CD4-positive, CD25-positive, alpha-beta regulatory T cell (primary cell): ENCODE results near the gene NDST1. TPM values are rescaled to one million over a fixed set of nuclear protein-coding genes. Genes with fewer than 3 reads are reported as not detected.

ENCODE experiments used
- ATAC-seq, 2 donors: fragments of 150-1000 bp; cut with Tn5 transposase; one replicate each; pipeline ENCODE4 v1.10.0; 2021; ENCODE audit warnings: low read depth in 2 of 2, moderate number of reproducible peaks in 2 of 2, moderate library complexity in 1 of 2
- DNase-seq, 3 donors: peaks; one replicate each; pipeline versions ENCODE4 v3.0.0 to v3.0.0-alpha.2; 2012 to 2022; ENCODE audit warnings: mixed read lengths in 1 of 3
- H3K27ac ChIP-seq: one replicate; pipeline ENCODE4 v1.7.0; 2013; ENCODE audit warnings: mild to moderate bottlenecking, low read length; ENCODE audit not compliant: insufficient read depth, poor library complexity, severe bottlenecking
- H3K27me3 ChIP-seq: one replicate; pipeline ENCODE4 v1.7.0; 2013; ENCODE audit warnings: low read length; ENCODE audit not compliant: control insufficient read depth, insufficient read depth
- H3K36me3 ChIP-seq: one replicate; pipeline ENCODE4 v1.7.0; 2013; ENCODE audit warnings: mild to moderate bottlenecking, low read length, moderate library complexity; ENCODE audit not compliant: control insufficient read depth, insufficient read depth
- H3K4me1 ChIP-seq: 2 replicates; pipeline ENCODE4 v1.7.0; 2013; ENCODE audit warnings: mild to moderate bottlenecking, low read length; ENCODE audit not compliant: insufficient read depth, control insufficient read depth, poor library complexity, severe bottlenecking
- H3K4me3 ChIP-seq: one replicate; pipeline ENCODE4 v1.7.0; 2013; ENCODE audit warnings: low read depth, mild to moderate bottlenecking, low read length, moderate library complexity
- H3K9me3 ChIP-seq, 2 experiments: 1 replicate in 1 of 2; 2 replicates in 1 of 2; pipeline ENCODE4 v1.7.0; 2013; ENCODE audit warnings: low read length in 2 of 2, mild to moderate bottlenecking in 1 of 2, moderate library complexity in 1 of 2; ENCODE audit not compliant: control insufficient read depth in 2 of 2
- H3K27ac Mint-ChIP-seq, 3 donors: one replicate each; pipeline ENCODE4 v1.8.0; 2020 to 2022; ENCODE audit warnings: mild to moderate bottlenecking in 3 of 3, mixed read lengths in 3 of 3, moderate library complexity in 2 of 3
- H3K27me3 Mint-ChIP-seq: one replicate; pipeline ENCODE4 v1.8.0; 2022; ENCODE audit warnings: mild to moderate bottlenecking, mixed read lengths
- H3K36me3 Mint-ChIP-seq: one replicate; pipeline ENCODE4 v1.8.0; 2020; ENCODE audit warnings: mixed read lengths
- H3K4me1 Mint-ChIP-seq, 4 donors: one replicate each; pipeline ENCODE4 v1.8.0; 2020 to 2022; ENCODE audit warnings: mixed read lengths in 4 of 4, mild to moderate bottlenecking in 1 of 4
- H3K4me3 Mint-ChIP-seq, 4 donors: one replicate each; pipeline ENCODE4 v1.8.0; 2020 to 2022; ENCODE audit warnings: mild to moderate bottlenecking in 4 of 4, mixed read lengths in 4 of 4, moderate library complexity in 3 of 4
- H3K9me3 Mint-ChIP-seq, 7 donors: one replicate each; pipeline ENCODE4 v1.8.0; 2020 to 2022; ENCODE audit warnings: mixed read lengths in 7 of 7, mild to moderate bottlenecking in 3 of 7, moderate library complexity in 2 of 7
- polyA plus RNA-seq, 4 donors: library from polyadenylated mRNA; unstranded; fragments of 300-500 nt; fragmentation: Illumina TruSeq; gene quantifications; one replicate each; pipeline ENCODE4 v1.2.3, GENCODE V29; 2021
- total RNA-seq: library from RNA; stranded (reverse); gene quantifications from one replicate; pipeline ENCODE4 v1.2.3, GENCODE V29; 2022

NDST1 gene
- total and polyA plus RNA-seq, 5 donors from 2014 or later: 2.4 TPM; not detected in 4

DNA sequence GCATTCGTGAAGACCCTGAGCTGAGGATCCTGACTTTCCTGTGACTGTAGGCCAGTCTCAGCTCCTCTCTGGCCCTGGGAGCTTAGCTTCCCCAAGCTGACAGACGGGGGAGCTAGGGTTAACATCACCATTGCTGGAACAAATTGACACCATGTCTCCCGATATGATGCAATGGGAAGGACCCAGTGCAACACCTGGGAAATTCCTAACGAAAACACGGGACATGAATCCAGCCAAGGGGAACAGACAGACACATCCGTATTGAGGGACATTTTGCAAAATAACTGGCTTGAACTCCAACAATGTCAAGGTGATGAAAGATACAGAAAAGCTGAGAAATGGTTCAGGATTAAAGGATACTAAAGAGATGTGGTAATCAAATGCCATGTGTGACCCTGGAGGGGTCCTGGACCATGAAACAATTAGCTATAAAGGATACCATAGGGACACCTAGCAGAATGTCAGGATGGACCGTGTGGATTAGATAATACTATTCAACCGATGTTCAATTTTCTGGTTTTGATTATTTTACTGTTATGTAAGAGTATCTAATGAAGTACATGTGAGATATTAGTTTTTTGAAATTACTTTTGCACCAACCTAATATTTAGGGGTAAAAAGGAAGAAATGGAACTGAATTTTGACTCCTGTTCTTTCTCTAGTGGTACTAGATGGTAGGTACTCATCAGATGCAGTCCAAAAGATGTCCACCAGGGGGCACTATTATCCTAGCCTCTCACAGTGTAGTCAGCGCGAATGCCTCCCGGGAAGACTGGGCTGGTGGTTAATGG is 52.7 kb downstream of the NDST1 start:
- Histone ChIP-seq H3K4me3 (no peak overlapping the region), H3K27ac (no peak overlapping the region), H3K9me3 (no peaks in the 10 kb centered on the region), H3K4me1 (peaks cover 3% of the 10 kb centered on the region), H3K36me3 (no peaks in the 10 kb centered on the region), H3K27me3 (no peaks in the 10 kb centered on the region)
- DNase-seq (peak; percentile 69 to 78 (median 76)), ATAC-seq (peak; percentile 78 to 90)
- Mint-ChIP-seq H3K27me3 (no peaks in the 10 kb centered on the region), H3K27ac (no peak overlapping the region), H3K9me3 (no peaks in the 10 kb centered on the region), H3K4me1 (peaks cover 0 to 2% (median 0%) of the 10 kb centered on the region in 4 donors), H3K36me3 (no peaks in the 10 kb centered on the region), H3K4me3 (no peak overlapping the region)

DNA sequence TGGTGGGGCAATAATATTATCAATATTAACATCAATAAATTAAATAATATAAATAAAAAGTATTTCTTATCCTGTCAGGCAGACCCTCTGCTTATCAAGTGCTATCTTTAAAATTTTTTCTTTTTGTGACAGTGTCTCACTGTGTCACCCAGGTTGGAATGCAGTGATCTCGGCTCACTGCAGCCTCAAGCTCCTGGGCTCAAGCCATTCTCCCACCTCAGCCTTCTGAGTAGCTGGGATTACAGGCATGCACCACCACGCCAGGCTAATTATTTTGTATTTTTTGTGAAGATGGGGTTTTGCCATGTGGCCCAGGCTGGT is 53.2 kb downstream of the NDST1 start:
- Mint-ChIP-seq H3K27me3 (peaks cover 3% of the 10 kb centered on the region), H3K36me3 (no peaks in the 10 kb centered on the region), H3K27ac (no peak overlapping the region), H3K4me1 (peaks cover 0 to 2% (median 0%) of the 10 kb centered on the region in 4 donors), H3K9me3 (no peaks in the 10 kb centered on the region), H3K4me3 (no peak overlapping the region)
- DNase-seq (no peak), ATAC-seq (no peak)
- Histone ChIP-seq H3K36me3 (no peaks in the 10 kb centered on the region), H3K27ac (no peak overlapping the region), H3K27me3 (no peaks in the 10 kb centered on the region), H3K4me3 (no peak overlapping the region), H3K9me3 (no peaks in the 10 kb centered on the region), H3K4me1 (peaks cover 3% of the 10 kb centered on the region)

DNA sequence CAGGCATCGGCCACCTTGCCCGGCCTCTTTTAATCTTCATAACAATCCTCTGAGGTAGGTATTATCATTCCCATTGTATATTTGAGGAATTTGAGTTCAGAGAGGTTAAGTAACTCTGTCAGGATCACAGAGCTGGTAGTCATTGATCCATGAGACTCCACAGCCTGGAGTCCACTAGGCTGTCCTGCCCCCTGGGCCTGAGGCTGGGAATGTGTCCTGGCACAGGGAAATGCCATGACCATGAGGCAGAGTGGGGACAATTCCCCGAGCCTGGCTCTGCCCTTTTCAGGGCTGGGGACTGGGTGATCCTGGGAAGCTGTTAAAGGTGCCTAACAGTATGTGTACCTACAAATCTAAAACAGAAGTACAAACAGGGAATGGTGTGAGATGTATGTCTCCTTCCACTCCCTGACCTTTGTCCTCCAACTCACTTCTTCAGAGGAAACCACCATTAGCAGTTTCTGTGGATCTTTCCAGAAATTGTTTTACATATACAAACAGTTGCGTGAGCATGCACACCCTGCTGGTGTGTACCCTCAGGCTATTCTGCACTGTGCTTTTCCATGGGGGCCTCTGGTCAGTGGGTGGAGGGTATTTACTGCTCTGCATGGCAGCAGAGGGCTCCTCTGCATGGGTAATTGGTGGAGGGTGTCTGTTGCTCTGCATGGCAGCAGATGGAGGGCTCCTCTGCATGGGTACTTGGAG is 53.8 kb downstream of the NDST1 start:
- no peak for ATAC-seq
- no peak overlapping the region for H3K4me3 ChIP-seq
- peaks cover 3% of the 10 kb centered on the region for H3K4me1 ChIP-seq
- Mint-ChIP-seq H3K27me3 (peaks cover 4% of the 10 kb centered on the region), H3K4me3 (no peak overlapping the region), H3K27ac (no peak overlapping the region), H3K9me3 (no peaks in the 10 kb centered on the region), H3K36me3 (no peaks in the 10 kb centered on the region), H3K4me1 (peaks cover 0 to 2% (median 0%) of the 10 kb centered on the region in 4 donors)
- no peaks in the 10 kb centered on the region for H3K36me3 ChIP-seq
- H3K27ac ChIP-seq: no peak overlapping the region
- no peak for DNase-seq
- H3K9me3 ChIP-seq: no peaks in the 10 kb centered on the region
- H3K27me3 ChIP-seq: no peaks in the 10 kb centered on the region

GRCh38 chr5:150562832-150563231 is 54.9 kb downstream of the NDST1 start:
- no peak overlapping the region for H3K4me3 Mint-ChIP-seq
- Histone ChIP-seq H3K27me3 (no peaks in the 10 kb centered on the region), H3K4me1 (peaks cover 3% of the 10 kb centered on the region), H3K27ac (no peak overlapping the region), H3K4me3 (no peak overlapping the region), H3K36me3 (no peaks in the 10 kb centered on the region), H3K9me3 (no peaks in the 10 kb centered on the region)
- H3K36me3 Mint-ChIP-seq: no peaks in the 10 kb centered on the region
- peaks cover 8% of the 10 kb centered on the region for H3K27me3 Mint-ChIP-seq
- no peak overlapping the region for H3K27ac Mint-ChIP-seq
- peaks cover 0 to 2% (median 0%) of the 10 kb centered on the region in 4 donors for H3K4me1 Mint-ChIP-seq
- peak in 2 of 3 donors; percentile 9 to 52 for DNase-seq
- no peak for ATAC-seq
- no peaks in the 10 kb centered on the region for H3K9me3 Mint-ChIP-seq

DNA sequence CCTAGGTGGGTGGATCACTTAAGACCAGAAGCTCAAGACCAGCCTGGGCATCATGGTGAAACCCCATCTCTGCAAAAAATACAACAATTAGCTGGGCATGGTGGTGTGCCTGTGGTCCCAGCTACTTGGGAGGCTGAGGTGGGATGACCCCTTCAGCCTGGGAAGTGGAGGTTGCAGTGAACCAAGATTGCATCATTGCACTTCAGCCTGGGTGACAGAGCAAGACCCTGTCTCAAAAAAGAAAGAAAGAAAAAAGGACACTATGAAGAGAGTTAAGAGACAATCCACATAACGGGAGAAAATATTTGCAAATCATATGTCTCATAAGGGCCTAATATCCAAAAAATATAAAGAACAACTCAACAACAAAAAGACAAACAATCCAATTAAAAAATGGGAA is 57.9 kb downstream of the NDST1 start:
- Histone ChIP-seq H3K4me3 (no peak overlapping the region), H3K9me3 (no peaks in the 10 kb centered on the region), H3K27me3 (no peaks in the 10 kb centered on the region), H3K4me1 (peaks cover 3% of the 10 kb centered on the region), H3K36me3 (no peaks in the 10 kb centered on the region), H3K27ac (no peak overlapping the region)
- no peak for ATAC-seq
- DNase-seq: no peak
- Mint-ChIP-seq H3K4me3 (no peak overlapping the region), H3K9me3 (peaks cover 0 to 2% (median 0%) of the 10 kb centered on the region in 7 donors), H3K27ac (no peak overlapping the region), H3K36me3 (no peaks in the 10 kb centered on the region), H3K4me1 (peaks cover 0 to 1% (median 0%) of the 10 kb centered on the region in 4 donors), H3K27me3 (peaks cover 8% of the 10 kb centered on the region)

- H3K27ac Mint-ChIP-seq: no peak overlapping the region
- no peaks in the 10 kb centered on the region for H3K4me1 ChIP-seq
- H3K36me3 Mint-ChIP-seq: no peaks in the 10 kb centered on the region
- no peak overlapping the region for H3K4me3 ChIP-seq
- peaks cover 0 to 2% (median 0%) of the 10 kb centered on the region in 7 donors for H3K9me3 Mint-ChIP-seq
- H3K36me3 ChIP-seq: no peaks in the 10 kb centered on the region
- H3K4me1 Mint-ChIP-seq: no peaks in the 10 kb centered on the region
- H3K27ac ChIP-seq: no peak overlapping the region
- no peak overlapping the region for H3K4me3 Mint-ChIP-seq
- H3K9me3 ChIP-seq: no peaks in the 10 kb centered on the region
- H3K27me3 Mint-ChIP-seq: peaks cover 8% of the 10 kb centered on the region
- ATAC-seq (no peak), DNase-seq (no peak)
- H3K27me3 ChIP-seq: no peaks in the 10 kb centered on the region
These were observed 59.2 kb downstream of the NDST1 start for GRCh38 chr5:150567031-150567717.

DNA sequence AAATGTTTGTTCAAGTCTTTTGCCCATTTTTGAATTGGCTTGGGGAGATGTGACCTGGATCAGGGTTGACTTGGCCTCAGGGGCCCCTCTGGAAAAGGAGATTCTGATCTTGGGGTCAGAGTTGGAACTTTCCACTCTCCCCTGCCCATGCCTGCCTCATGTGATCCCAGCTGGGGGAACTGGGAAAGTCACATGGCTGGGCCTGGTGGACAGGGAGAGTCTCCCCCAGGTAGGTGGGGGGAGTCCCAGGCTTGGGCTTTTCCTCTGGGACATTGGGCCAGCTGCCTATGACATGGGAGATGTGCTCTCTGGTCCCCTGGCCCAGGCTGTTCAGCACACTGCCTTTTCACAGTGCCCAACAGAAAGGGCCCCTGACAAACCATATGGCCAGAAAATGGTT is 60.7 kb downstream of the NDST1 start:
- DNase-seq (no peak), ATAC-seq (no peak)
- Histone ChIP-seq H3K9me3 (no peaks in the 10 kb centered on the region), H3K4me3 (no peak overlapping the region), H3K4me1 (no peaks in the 10 kb centered on the region), H3K27me3 (no peaks in the 10 kb centered on the region), H3K27ac (no peak overlapping the region), H3K36me3 (no peaks in the 10 kb centered on the region)
- H3K27me3 Mint-ChIP-seq: peaks cover 8% of the 10 kb centered on the region
- H3K9me3 Mint-ChIP-seq: peaks cover 0 to 2% (median 0%) of the 10 kb centered on the region in 7 donors
- no peak overlapping the region for H3K27ac Mint-ChIP-seq
- no peaks in the 10 kb centered on the region for H3K36me3 Mint-ChIP-seq
- H3K4me1 Mint-ChIP-seq: no peaks in the 10 kb centered on the region
- no peak overlapping the region for H3K4me3 Mint-ChIP-seq
